HepG2 (cell line): ENCODE results near the gene UXS1. TPM values are rescaled to one million over a fixed set of nuclear protein-coding genes. Genes with fewer than 3 reads are reported as not detected.

Source experiments
- JARID2 ChIP-seq: sonication (generic); formaldehyde crosslinking; IDR thresholded peaks from 2 replicates; pipeline ENCODE4 v1.8.1; 2023; ENCODE audit warnings: missing genetic modification reagents, inconsistent platforms; ENCODE audit not compliant: insufficient replicate concordance
- MED1 ChIP-seq: sonication (generic); formaldehyde crosslinking; IDR thresholded peaks from 2 replicates; pipeline ENCODE4 v1.4.0; 2020; ENCODE audit warnings: missing genetic modification reagents
- MTF1 ChIP-seq: sonication (generic); formaldehyde crosslinking; IDR thresholded peaks from 2 replicates; pipeline ENCODE4 v1.5.0; 2020; ENCODE audit warnings: missing genetic modification reagents
- SOX5 ChIP-seq: IDR thresholded peaks from 2 replicates; pipeline ENCODE4 v1.6.1; 2016; ENCODE audit warnings: borderline replicate concordance
- ZMYM2 ChIP-seq: sonication (generic); formaldehyde crosslinking; IDR thresholded peaks from 2 replicates; pipeline ENCODE4 v1.8.0; 2022; ENCODE audit warnings: mild to moderate bottlenecking, missing genetic modification reagents
- ZNF331 ChIP-seq: sonication (generic); formaldehyde crosslinking; IDR thresholded peaks from 2 replicates; pipeline ENCODE4 v1.4.0; 2020; ENCODE audit warnings: missing genetic modification reagents
- polyA plus RNA-seq, 8 experiments: library from polyadenylated mRNA; depleted of rRNA in 3 of 8; stranded (reverse) in 7 of 8; unstranded in 1 of 8; fragments of >200 nt; fragmentation: Illumina TruSeq in 4 of 8; extraction: Trizol in 4 of 8; gene quantifications; 2 replicates each; pipeline versions ENCODE4 v1.2.1 to v1.2.3, GENCODE V29; 2011 to 2016; ENCODE audit warnings: low read depth in 4 of 8, missing spikeins in 1 of 8, mixed read lengths in 1 of 8; ENCODE audit not compliant: insufficient read depth in 1 of 8
- total RNA-seq, 5 experiments: library from RNA; depleted of rRNA; stranded (reverse); fragments of >200 nt; fragmentation: Illumina TruSeq; extraction: Trizol; gene quantifications; 2 replicates each; pipeline ENCODE4 v1.2.3, GENCODE V29; 2016; ENCODE audit warnings: low read depth in 1 of 5
- TF ChIP-seq, protein P1 (sequence below): IDR thresholded peaks from 2 replicates; pipeline ENCODE4 v1.4.0; 2020; ENCODE audit warnings: mild to moderate bottlenecking, missing genetic modification reagents
- TF ChIP-seq, protein P2 (sequence below): sonication (generic); formaldehyde crosslinking; IDR thresholded peaks from 2 replicates; pipeline ENCODE4 v1.5.0; 2020; ENCODE audit warnings: mild to moderate bottlenecking, missing genetic modification reagents
- TF ChIP-seq, protein P3 (sequence below): sonication (generic); formaldehyde crosslinking; IDR thresholded peaks from 2 replicates; pipeline ENCODE4 v1.8.0; 2022; ENCODE audit warnings: mild to moderate bottlenecking, missing genetic modification reagents, moderate library complexity
- TF ChIP-seq, protein P4 (sequence below): sonication (generic); formaldehyde crosslinking; IDR thresholded peaks from 2 replicates; pipeline ENCODE4 v1.9.0; 2021; ENCODE audit warnings: missing genetic modification reagents, borderline replicate concordance
- TF ChIP-seq, protein P5 (sequence below): sonication (generic); formaldehyde crosslinking; IDR thresholded peaks from 2 replicates; pipeline ENCODE4 v1.4.0; 2020; ENCODE audit warnings: missing genetic modification reagents

UXS1 gene
- total and polyA plus RNA-seq, 2 of the 13 experiments (the other 11 are each of a cell fraction or from before 2014, with no cell fraction given), result 53.3 to 110 TPM

DNA sequence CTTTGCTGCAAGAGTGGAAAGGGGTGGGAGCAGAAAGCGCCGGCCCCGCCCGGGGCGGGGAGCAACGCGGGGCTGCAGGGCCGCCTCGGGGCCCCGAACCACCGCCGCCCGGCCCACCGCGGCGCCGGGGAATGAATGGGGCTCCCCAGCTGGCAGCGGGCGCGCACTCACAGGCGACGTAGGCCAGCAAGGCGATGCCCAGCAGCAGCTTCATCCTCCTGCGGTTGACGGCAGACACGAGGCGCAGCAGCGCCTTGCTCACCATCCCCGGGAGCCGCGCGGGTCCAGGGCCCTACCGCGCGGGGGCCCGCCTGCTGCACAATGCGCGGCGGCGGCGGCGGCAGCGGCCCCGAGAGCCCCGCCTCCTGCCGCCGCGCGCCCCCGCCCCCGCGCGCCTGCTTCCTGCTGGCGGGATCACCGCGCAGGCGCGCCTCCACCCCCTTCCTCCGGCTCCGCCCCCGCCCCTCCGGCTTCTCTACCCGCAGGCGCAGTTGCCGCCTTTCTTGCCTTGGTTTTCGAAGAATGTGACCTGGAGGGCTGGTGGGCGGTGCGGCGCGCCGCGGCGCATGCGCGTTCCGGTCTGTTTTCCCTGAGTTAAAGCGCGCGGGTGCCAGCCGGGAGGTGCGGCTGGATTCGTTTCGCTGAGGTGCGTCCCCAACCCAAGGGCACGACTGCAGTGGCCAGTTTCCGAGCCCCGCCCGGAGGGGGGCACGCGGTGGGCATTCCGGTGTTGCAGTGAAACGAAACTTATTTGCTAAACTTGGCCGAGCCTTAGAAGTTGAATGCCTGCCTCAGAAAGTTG is at the start of gene UXS1 (continued):
- TF ChIP-seq, protein P1, sequence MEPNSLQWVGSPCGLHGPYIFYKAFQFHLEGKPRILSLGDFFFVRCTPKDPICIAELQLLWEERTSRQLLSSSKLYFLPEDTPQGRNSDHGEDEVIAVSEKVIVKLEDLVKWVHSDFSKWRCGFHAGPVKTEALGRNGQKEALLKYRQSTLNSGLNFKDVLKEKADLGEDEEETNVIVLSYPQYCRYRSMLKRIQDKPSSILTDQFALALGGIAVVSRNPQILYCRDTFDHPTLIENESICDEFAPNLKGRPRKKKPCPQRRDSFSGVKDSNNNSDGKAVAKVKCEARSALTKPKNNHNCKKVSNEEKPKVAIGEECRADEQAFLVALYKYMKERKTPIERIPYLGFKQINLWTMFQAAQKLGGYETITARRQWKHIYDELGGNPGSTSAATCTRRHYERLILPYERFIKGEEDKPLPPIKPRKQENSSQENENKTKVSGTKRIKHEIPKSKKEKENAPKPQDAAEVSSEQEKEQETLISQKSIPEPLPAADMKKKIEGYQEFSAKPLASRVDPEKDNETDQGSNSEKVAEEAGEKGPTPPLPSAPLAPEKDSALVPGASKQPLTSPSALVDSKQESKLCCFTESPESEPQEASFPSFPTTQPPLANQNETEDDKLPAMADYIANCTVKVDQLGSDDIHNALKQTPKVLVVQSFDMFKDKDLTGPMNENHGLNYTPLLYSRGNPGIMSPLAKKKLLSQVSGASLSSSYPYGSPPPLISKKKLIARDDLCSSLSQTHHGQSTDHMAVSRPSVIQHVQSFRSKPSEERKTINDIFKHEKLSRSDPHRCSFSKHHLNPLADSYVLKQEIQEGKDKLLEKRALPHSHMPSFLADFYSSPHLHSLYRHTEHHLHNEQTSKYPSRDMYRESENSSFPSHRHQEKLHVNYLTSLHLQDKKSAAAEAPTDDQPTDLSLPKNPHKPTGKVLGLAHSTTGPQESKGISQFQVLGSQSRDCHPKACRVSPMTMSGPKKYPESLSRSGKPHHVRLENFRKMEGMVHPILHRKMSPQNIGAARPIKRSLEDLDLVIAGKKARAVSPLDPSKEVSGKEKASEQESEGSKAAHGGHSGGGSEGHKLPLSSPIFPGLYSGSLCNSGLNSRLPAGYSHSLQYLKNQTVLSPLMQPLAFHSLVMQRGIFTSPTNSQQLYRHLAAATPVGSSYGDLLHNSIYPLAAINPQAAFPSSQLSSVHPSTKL (CRISPR knock-in tag), result peak; percentile 60; the same call in 1 of the 2 replicates
- TF ChIP-seq MED1 (CRISPR knock-in tag), result no peak; the same call in 1 of the 2 replicates
- TF ChIP-seq ZNF331, result peak; percentile 28; the same call in 1 of the 2 replicates
- no peak for TF ChIP-seq MTF1
- TF ChIP-seq, protein P2, sequence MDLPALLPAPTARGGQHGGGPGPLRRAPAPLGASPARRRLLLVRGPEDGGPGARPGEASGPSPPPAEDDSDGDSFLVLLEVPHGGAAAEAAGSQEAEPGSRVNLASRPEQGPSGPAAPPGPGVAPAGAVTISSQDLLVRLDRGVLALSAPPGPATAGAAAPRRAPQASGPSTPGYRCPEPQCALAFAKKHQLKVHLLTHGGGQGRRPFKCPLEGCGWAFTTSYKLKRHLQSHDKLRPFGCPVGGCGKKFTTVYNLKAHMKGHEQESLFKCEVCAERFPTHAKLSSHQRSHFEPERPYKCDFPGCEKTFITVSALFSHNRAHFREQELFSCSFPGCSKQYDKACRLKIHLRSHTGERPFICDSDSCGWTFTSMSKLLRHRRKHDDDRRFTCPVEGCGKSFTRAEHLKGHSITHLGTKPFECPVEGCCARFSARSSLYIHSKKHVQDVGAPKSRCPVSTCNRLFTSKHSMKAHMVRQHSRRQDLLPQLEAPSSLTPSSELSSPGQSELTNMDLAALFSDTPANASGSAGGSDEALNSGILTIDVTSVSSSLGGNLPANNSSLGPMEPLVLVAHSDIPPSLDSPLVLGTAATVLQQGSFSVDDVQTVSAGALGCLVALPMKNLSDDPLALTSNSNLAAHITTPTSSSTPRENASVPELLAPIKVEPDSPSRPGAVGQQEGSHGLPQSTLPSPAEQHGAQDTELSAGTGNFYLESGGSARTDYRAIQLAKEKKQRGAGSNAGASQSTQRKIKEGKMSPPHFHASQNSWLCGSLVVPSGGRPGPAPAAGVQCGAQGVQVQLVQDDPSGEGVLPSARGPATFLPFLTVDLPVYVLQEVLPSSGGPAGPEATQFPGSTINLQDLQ (CRISPR knock-in tag), result no peak; the same call in 1 of the 2 replicates
- peak; percentile 22; the same call in 1 of the 2 replicates for TF ChIP-seq SOX5 (CRISPR knock-in tag)
- TF ChIP-seq, protein P3, sequence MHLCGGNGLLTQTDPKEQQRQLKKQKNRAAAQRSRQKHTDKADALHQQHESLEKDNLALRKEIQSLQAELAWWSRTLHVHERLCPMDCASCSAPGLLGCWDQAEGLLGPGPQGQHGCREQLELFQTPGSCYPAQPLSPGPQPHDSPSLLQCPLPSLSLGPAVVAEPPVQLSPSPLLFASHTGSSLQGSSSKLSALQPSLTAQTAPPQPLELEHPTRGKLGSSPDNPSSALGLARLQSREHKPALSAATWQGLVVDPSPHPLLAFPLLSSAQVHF (CRISPR knock-in tag), result 0 out of 2 replicates have a peak, but pooled peaks have one; percentile 41
- TF ChIP-seq ZMYM2 (CRISPR knock-in tag), result no peak
- peak; percentile 64 for TF ChIP-seq JARID2 (CRISPR knock-in tag)
- TF ChIP-seq, protein P4, sequence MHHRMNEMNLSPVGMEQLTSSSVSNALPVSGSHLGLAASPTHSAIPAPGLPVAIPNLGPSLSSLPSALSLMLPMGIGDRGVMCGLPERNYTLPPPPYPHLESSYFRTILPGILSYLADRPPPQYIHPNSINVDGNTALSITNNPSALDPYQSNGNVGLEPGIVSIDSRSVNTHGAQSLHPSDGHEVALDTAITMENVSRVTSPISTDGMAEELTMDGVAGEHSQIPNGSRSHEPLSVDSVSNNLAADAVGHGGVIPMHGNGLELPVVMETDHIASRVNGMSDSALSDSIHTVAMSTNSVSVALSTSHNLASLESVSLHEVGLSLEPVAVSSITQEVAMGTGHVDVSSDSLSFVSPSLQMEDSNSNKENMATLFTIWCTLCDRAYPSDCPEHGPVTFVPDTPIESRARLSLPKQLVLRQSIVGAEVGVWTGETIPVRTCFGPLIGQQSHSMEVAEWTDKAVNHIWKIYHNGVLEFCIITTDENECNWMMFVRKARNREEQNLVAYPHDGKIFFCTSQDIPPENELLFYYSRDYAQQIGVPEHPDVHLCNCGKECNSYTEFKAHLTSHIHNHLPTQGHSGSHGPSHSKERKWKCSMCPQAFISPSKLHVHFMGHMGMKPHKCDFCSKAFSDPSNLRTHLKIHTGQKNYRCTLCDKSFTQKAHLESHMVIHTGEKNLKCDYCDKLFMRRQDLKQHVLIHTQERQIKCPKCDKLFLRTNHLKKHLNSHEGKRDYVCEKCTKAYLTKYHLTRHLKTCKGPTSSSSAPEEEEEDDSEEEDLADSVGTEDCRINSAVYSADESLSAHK (CRISPR knock-in tag), result no peak
- TF ChIP-seq, protein P5, sequence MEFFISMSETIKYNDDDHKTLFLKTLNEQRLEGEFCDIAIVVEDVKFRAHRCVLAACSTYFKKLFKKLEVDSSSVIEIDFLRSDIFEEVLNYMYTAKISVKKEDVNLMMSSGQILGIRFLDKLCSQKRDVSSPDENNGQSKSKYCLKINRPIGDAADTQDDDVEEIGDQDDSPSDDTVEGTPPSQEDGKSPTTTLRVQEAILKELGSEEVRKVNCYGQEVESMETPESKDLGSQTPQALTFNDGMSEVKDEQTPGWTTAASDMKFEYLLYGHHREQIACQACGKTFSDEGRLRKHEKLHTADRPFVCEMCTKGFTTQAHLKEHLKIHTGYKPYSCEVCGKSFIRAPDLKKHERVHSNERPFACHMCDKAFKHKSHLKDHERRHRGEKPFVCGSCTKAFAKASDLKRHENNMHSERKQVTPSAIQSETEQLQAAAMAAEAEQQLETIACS (CRISPR knock-in tag), result peak; percentile 61
